ENCODE measurements around the gene DRD5.
"Not testable (repeated sequence)": the region's sequence is repeated elsewhere in the genome, so short reads cannot be mapped to it uniquely, and the experiment has no call there.

DRD5 gene
- 0 reads per million in 9 experiments for total RNA-seq

DNA sequence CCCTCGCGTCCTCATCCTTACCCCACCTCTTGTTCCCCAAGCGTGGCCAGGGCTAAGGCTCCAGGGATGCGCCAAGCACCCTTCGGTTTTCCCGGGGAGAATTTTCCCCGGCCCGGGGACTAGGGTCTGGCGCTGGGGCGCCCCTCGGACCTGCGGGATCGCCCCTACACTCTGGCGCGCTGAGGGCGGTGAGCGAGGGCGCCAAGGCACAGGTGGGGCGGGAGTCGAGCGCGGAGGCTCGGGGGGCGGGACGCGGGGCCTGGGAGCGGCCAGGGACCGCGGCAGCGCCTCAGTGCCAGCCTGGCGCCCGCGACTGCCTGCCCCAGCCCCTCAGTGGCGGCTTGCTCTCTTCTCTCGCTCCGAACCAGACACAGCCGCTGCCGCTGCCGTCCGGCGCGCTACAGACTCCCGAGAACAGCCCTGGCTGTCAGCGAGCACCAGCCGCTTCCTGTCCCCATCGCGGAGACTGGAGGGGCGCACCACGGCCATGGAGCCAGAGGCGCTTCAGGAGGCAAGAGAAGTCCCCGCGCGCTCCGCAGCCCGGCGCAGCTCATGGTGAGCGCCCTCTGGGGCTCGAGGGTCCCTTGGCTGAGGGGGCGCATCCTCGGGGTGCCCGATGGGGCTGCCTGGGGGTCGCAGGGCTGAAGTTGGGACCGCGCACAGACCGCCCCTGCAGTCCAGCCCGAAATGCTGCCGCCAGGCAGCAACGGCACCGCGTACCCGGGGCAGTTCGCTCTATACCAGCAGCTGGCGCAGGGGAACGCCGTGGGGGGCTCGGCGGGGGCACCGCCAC is at the start of gene DRD5:
Gene DRD5, plus strand, starts transcription at position 292 of the 793 bp plus-strand sequence. Its CDS starts 396 bp downstream, at position 688.
- H3K4me1 Mint-ChIP-seq (ENCODE audit: low read depth in 2 of 2), result no peaks in the 10 kb centered on the region
- H3K27ac Mint-ChIP-seq, result no peak within 1 kb of the TSS
- H3K4me3 Mint-ChIP-seq, result no peak within 1 kb of the TSS
- peaks cover 53% of the 10 kb centered on the region in 2 donors for H3K27me3 Mint-ChIP-seq
- H3K36me3 Mint-ChIP-seq (ENCODE audit: insufficient read depth), result no peaks in the 10 kb centered on the region
- DNase-seq (no peak), ATAC-seq (replicated peaks) (no peak)
- H3K9me3 Mint-ChIP-seq, result no peaks in the 10 kb centered on the region

DNA sequence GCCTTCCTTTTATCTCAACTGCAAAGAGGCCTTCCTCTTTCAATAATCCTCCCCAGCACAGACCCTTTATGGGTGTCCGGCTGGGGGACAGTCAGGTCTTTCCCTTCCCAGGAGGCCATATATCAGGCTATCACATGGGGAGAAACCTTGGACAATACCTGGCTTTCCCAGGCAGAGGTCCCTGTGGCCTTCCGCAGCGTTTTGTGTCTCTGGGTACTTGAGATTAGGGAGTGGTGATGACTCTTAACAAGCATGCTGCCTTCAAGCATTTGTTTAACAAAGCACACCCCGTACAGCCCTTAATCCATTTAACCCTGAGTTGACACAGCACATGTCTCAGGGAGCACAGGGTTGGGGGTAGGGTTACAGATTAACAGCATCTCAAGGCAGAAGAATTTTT is 49.2 kb upstream of the DRD5 start:
- H3K4me3 Mint-ChIP-seq; H3K36me3 Mint-ChIP-seq (ENCODE audit: insufficient read depth); ATAC-seq (replicated peaks); DNase-seq; H3K9me3 Mint-ChIP-seq; H3K4me1 Mint-ChIP-seq (ENCODE audit: low read depth in 2 of 2); H3K27ac Mint-ChIP-seq: not testable (repeated sequence)
- peaks cover 17 to 48% of the 10 kb centered on the region in 2 donors for H3K27me3 Mint-ChIP-seq

DNA sequence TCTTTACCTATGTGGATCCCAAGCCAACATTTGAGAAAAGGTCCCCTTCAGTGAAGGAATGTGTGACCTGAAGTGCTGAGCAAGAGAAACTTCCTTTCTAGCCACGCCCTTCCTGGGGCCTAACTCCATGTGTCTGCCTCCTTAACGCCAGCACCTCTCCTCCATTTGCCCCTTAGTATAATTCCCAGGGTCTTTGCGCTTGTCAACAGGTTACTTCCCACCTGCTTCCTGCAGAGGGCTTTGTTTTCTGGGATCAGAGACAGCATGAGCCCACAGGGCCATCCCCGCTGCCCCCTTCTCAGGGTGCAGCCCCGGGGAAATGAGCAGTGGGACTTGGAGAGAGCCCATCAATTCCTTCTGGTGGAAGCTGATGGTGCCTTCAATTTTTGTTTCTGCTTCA is 45.9 kb upstream of the DRD5 start:
- H3K4me1 Mint-ChIP-seq (ENCODE audit: low read depth in 2 of 2), result peaks cover 0 to 3% of the 10 kb centered on the region in 2 donors
- no peaks in the 10 kb centered on the region for H3K9me3 Mint-ChIP-seq
- ATAC-seq (replicated peaks) (no peak), DNase-seq (no peak)
- H3K27ac Mint-ChIP-seq, result no peak overlapping the region
- peaks cover 28 to 29% of the 10 kb centered on the region in 2 donors for H3K27me3 Mint-ChIP-seq
- no peaks in the 10 kb centered on the region for H3K36me3 Mint-ChIP-seq (ENCODE audit: insufficient read depth)
- H3K4me3 Mint-ChIP-seq, result no peak overlapping the region

DNA sequence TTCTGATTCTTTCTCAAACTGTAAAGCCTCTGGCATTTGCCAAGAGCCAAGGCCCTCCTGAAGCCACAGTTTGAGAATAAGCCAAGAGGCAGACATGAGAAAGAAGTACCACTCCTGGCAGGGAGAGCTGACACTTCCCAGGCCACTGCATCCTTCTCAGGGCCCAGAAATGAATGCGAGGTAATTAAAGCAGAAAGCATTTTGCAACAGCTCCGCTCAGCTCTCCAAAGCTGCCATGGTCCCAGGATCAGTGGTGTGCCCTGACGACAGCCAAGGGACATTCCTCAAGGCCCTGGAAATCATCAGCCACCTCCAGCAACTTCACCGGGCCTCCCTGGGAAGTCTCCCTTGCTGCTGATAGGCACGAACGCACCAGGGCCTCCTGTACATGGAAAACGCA is 44.2 kb upstream of the DRD5 start:
- H3K27me3 Mint-ChIP-seq, result peaks cover 17 to 24% of the 10 kb centered on the region in 2 donors
- H3K9me3 Mint-ChIP-seq; H3K4me3 Mint-ChIP-seq; H3K27ac Mint-ChIP-seq; H3K4me1 Mint-ChIP-seq (ENCODE audit: low read depth in 2 of 2); H3K36me3 Mint-ChIP-seq (ENCODE audit: insufficient read depth); DNase-seq; ATAC-seq (replicated peaks): not testable (repeated sequence)

DNA sequence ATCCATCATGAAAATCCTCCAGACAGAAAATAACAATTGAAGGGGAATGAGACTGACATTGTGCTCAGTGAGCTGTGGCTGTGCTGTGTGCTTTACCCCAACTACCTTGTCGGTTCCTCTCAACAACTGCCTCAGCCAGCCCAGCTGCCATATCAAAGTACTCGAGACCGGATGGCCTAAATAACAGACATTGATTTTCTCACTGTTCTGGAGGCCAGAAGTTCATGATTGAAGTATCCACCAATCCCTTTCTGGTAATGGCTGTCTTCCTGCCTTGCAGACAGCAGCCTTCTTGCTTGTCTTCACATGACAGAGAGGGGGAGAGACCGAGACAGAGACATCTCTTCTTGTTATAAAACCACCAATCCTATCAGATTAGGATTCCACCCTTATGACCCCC is 37.6 kb upstream of the DRD5 start:
- not testable (repeated sequence) for H3K4me3 Mint-ChIP-seq; ATAC-seq (replicated peaks); DNase-seq; H3K36me3 Mint-ChIP-seq (ENCODE audit: insufficient read depth); H3K27ac Mint-ChIP-seq; H3K4me1 Mint-ChIP-seq (ENCODE audit: low read depth in 2 of 2)
- Mint-ChIP-seq H3K27me3 (peaks cover 28 to 35% of the 10 kb centered on the region in 2 donors), H3K9me3 (peaks cover 6 to 20% of the 10 kb centered on the region in 2 donors)

DNA sequence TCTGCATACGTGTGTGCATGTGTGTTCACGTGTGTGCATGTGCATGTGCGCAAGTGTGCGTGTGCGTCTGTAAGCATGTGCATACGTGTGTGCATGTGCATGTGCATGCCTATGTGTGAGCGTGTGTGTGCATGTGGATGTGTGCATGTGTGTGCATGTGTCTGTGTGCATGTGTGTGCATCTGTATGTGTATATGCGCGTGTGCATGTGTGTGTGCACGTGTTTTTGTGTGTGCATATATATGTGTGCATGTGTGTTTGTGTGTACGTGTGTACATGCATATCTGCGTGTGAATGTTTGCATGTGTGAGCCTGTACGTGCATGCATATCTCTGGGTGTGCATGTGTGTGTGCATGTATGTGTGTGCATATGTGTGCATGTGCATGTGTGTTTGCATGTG is 35.7 kb upstream of the DRD5 start:
- Mint-ChIP-seq H3K4me3 (no peak overlapping the region), H3K27me3 (peaks cover 15 to 35% of the 10 kb centered on the region in 2 donors), H3K4me1 (ENCODE audit: low read depth in 2 of 2) (no peaks in the 10 kb centered on the region), H3K36me3 (ENCODE audit: insufficient read depth) (no peaks in the 10 kb centered on the region), H3K9me3 (peaks cover 6 to 20% of the 10 kb centered on the region in 2 donors), H3K27ac (no peak overlapping the region)
- DNase-seq (no peak), ATAC-seq (replicated peaks) (no peak)

DNA sequence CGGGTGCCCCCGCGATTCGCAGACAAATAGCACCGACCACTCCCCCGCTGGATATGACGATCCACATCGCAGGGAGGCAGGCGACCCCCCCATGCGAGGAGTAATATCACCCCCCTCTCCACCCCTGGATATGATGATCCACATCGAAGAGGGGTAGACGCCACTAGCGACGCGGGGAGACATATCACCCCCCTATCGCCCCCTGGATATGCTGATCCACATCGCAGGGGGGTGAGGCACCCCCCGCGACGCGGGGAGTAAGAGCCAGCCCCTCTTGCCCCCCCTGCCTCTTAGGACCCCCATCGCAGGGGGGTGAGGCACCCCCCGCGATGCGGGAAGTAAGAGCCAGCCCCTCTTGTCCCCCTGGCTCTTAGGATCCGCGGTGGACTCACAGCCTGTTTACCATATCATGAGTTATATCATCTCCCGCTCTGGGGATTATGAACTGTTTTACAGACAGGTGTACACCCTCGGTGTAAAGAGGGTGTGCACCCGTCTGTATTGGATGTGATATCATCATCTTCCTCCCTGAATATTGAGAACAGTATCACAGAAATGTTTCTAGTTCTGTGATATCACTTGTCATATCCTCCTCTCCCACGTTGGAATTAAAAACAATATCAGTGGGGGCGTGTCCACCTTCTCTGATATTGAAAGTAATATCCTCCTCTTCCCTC is 22.7 kb upstream of the DRD5 start:
- H3K4me3 Mint-ChIP-seq, result no peak overlapping the region
- peaks cover 15 to 19% of the 10 kb centered on the region in 2 donors for H3K27me3 Mint-ChIP-seq
- H3K9me3 Mint-ChIP-seq, result no peaks in the 10 kb centered on the region
- DNase-seq (no peak), ATAC-seq (replicated peaks) (no peak)
- H3K36me3 Mint-ChIP-seq (ENCODE audit: insufficient read depth), result no peaks in the 10 kb centered on the region
- no peak overlapping the region for H3K27ac Mint-ChIP-seq
- no peaks in the 10 kb centered on the region for H3K4me1 Mint-ChIP-seq (ENCODE audit: low read depth in 2 of 2)

DNA sequence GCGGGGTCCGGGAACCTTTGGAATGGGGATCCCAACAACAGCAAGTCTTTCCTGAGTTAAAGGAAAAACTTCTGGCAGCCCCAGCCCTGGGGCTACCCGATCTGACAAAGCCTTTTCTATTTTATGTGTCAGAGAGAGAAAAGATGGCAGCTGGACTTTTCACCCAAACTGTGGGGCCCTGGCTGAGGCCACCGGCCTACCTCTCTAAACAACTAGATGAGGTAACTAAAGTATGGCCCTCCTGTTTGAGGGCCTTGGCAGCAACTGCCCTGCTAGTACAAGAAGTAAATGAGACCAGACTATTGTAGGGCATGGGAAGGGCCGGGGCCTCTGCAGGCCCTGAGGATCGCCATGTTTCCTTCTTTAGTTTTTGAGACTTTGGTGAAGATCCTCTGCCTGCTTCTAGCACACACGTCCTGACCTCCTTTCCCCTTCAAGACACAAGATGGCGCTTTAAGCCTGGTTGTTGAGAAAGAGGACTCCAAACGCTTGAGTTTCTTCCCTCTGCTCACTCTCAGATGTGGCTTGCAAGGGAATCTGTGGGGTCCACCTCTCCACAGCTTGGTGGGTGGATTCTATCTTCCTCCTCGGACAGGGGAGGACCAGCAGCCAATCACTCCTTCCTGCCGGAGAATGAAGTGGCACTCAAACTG is 18.5 kb upstream of the DRD5 start:
- peak in 1 of 3 experiments; percentile 3 for DNase-seq

DNA sequence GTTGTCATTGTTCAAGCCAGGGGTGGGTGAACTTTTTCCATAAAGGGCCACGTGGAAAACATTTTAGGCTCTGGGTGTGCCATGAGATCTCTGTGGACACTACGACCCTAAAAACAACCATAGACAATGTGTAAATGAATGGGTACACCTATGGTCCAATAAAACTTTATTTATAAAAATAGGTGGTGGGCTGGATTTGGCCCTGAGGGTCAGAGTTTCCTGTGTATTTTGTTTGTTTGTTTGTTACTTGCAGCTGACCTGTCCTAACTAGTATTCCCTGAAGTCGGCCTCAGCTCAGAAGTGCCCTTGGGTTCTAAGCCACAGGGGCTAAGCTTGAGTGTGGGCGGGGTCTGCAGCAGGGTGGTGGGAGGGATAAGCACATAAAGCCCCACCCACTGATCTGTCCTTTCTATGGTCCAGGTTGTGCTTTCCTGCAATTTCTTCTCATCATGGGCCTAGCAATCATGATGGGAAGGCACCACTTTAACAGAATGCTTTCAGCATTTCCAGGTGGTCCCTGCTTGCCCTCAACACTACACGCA is 17.2 kb upstream of the DRD5 start:
- Mint-ChIP-seq H3K4me3 (no peak overlapping the region), H3K36me3 (ENCODE audit: insufficient read depth) (peaks cover 3% of the 10 kb centered on the region), H3K27me3 (peaks cover 27 to 49% of the 10 kb centered on the region in 2 donors), H3K27ac (no peak overlapping the region), H3K4me1 (ENCODE audit: low read depth in 2 of 2) (no peaks in the 10 kb centered on the region), H3K9me3 (no peaks in the 10 kb centered on the region)
- DNase-seq (no peak), ATAC-seq (replicated peaks) (no peak)

More for the DNA sequence above, 18.5 kb upstream of the DRD5 start:
- Mint-ChIP-seq H3K36me3 (ENCODE audit: insufficient read depth) (peaks cover 3% of the 10 kb centered on the region), H3K4me3 (no peak overlapping the region), H3K27me3 (peaks cover 31 to 43% of the 10 kb centered on the region in 2 donors), H3K4me1 (ENCODE audit: low read depth in 2 of 2) (no peaks in the 10 kb centered on the region), H3K9me3 (no peaks in the 10 kb centered on the region), H3K27ac (no peak overlapping the region)
- ATAC-seq (replicated peaks), result no peak

DNA sequence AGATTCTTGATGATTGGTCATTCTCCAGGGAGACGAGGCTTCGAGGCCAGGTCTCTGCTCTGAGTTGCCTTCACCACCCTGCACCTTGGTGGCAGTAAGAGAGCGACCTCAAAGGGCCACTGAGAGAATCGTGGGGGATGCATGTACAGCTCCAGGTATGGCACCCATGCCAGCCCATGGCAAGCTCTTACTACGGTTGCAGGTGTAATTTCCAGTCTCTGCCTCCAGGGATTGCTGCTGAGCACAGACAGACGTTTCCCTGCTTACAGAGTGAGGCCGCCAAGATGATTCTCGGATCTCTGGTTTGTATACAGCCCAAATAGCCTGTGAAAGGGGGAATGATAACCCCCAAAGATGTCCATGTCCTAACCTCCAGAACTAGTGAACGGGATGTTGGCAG is 16.3 kb upstream of the DRD5 start:
- H3K4me3 Mint-ChIP-seq, result no peak overlapping the region
- no peaks in the 10 kb centered on the region for H3K4me1 Mint-ChIP-seq (ENCODE audit: low read depth in 2 of 2)
- ATAC-seq (replicated peaks) (no peak), DNase-seq (no peak)
- H3K27ac Mint-ChIP-seq, result no peak overlapping the region
- peaks cover 24 to 49% of the 10 kb centered on the region in 2 donors for H3K27me3 Mint-ChIP-seq
- no peaks in the 10 kb centered on the region for H3K9me3 Mint-ChIP-seq
- H3K36me3 Mint-ChIP-seq (ENCODE audit: insufficient read depth), result peaks cover 3% of the 10 kb centered on the region

DNA sequence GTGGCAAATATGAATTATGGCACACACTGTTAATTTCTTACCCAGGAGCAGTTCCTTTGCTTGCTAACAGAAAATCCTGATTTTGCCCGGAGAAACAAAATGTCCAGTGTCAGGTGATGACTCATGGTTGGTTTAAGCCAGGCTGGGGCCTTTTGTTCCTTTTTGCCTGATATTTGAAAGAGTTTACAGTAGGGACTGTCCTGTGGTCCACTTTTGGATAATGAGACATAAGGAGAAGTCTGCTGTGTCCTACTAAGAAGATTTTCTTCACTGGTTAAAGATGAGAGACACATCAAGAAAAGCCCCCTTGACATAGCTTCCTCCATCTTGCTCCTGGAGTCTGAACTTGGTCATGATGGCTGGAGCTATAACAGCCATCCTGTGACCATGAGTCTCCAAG is 12.1 kb upstream of the DRD5 start:
- no peak overlapping the region for H3K4me3 Mint-ChIP-seq
- peaks cover 16 to 51% of the 10 kb centered on the region in 2 donors for H3K27me3 Mint-ChIP-seq
- peaks cover 3% of the 10 kb centered on the region for H3K36me3 Mint-ChIP-seq (ENCODE audit: insufficient read depth)
- H3K27ac Mint-ChIP-seq, result no peak overlapping the region
- no peaks in the 10 kb centered on the region for H3K4me1 Mint-ChIP-seq (ENCODE audit: low read depth in 2 of 2)
- ATAC-seq (replicated peaks) (no peak), DNase-seq (no peak)
- H3K9me3 Mint-ChIP-seq, result no peaks in the 10 kb centered on the region

DNA sequence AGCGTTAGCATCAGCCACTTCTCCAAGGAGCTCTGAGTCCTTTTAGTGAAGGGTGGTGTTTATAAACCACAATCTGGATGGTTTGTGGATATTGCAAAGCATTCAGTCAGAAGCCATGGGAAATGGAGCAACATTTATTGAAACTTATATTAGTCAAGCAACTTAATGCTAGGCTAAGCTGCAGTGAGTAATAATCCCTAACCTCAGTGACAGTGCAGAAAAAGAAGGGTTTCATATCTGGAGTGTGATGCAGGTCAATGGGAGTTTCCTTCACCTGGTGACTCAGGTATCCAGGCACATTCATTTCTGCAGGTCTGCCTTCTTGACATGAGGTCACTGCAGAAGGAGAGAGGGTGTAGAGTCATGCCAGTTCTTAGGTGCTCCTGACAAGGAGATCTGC is 10.4 kb upstream of the DRD5 start:
- Mint-ChIP-seq H3K4me3 (no peak overlapping the region), H3K4me1 (ENCODE audit: low read depth in 2 of 2) (no peaks in the 10 kb centered on the region)

DNA sequence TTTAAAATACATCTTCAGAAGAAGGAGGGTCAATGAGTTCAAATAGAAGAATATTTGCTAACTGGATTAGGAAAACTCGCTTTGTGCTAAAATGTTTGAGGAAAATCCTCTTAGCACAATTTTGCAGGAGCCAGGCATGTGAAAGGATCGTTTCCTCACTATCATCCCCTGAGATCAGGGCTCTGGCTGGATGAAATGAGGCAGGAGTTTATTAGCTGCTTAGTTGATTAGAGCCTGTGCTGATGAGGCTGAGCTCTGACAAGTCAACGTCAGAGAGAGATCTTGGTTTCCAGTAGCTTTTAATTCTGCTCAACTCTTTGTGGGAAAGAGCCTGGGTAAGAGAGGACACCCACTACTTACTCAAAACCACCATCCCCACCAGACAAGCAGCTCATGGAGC is 8.0 kb upstream of the DRD5 start:
- ATAC-seq (replicated peaks) (no peak), DNase-seq (no peak)
- H3K4me3 Mint-ChIP-seq, result no peak overlapping the region
- no peak overlapping the region for H3K27ac Mint-ChIP-seq
- no peaks in the 10 kb centered on the region for H3K4me1 Mint-ChIP-seq (ENCODE audit: low read depth in 2 of 2)
- H3K27me3 Mint-ChIP-seq, result peaks cover 12 to 21% of the 10 kb centered on the region in 2 donors
- H3K9me3 Mint-ChIP-seq, result no peaks in the 10 kb centered on the region
- H3K36me3 Mint-ChIP-seq (ENCODE audit: insufficient read depth), result no peaks in the 10 kb centered on the region

More for the DNA sequence above, 10.4 kb upstream of the DRD5 start:
- DNase-seq (no peak), ATAC-seq (replicated peaks) (no peak)
- H3K9me3 Mint-ChIP-seq, result no peaks in the 10 kb centered on the region
- H3K27me3 Mint-ChIP-seq, result peaks cover 12 to 34% of the 10 kb centered on the region in 2 donors
- no peak overlapping the region for H3K27ac Mint-ChIP-seq
- no peaks in the 10 kb centered on the region for H3K36me3 Mint-ChIP-seq (ENCODE audit: insufficient read depth)
